RWPE2 (cell line): Measurements from ENCODE around the gene VPS29.
"Not testable (repeated sequence)": the region's sequence is repeated elsewhere in the genome, so short reads cannot be mapped to it uniquely, and the experiment has no call there.

Source experiments
- ATAC-seq: fragments of 200-7000 bp; cut with Tn5 transposase; 3 replicates; pipeline ENCODE4 v1.9.1; 2021; ENCODE audit warnings: low read depth
- DNase-seq: peaks from one replicate; pipeline ENCODE4 v3.0.0-alpha.2; 2020; ENCODE audit warnings: low spot score
- H3K27ac ChIP-seq: fragments of 450-650 bp; 2 replicates; pipeline ENCODE4 v1.5.1; 2017; ENCODE audit warnings: mild to moderate bottlenecking; ENCODE audit not compliant: poor library complexity, severe bottlenecking
- H3K27me3 ChIP-seq: fragments of 250-450 bp; sonication (Bioruptor Pico); 2 replicates; pipeline ENCODE4 v1.5.1; 2021; ENCODE audit warnings: mild to moderate bottlenecking, moderate library complexity; ENCODE audit not compliant: insufficient read depth, poor library complexity, severe bottlenecking
- H3K36me3 ChIP-seq: fragments of 250-450 bp; sonication (Bioruptor Pico); 2 replicates; pipeline ENCODE4 v1.5.1; 2020; ENCODE audit warnings: low read depth, mild to moderate bottlenecking, moderate library complexity
- H3K4me1 ChIP-seq: fragments of 250-450 bp; sonication (Bioruptor Pico); 2 replicates; pipeline ENCODE4 v1.5.1; 2021; ENCODE audit warnings: mild to moderate bottlenecking, moderate library complexity; ENCODE audit not compliant: insufficient read depth, poor library complexity, severe bottlenecking
- H3K4me3 ChIP-seq: fragments of 250-450 bp; sonication (Bioruptor Pico); 2 replicates; pipeline ENCODE4 v1.5.1; 2021; ENCODE audit warnings: mild to moderate bottlenecking, moderate library complexity; ENCODE audit not compliant: severe bottlenecking
- H3K9me3 ChIP-seq: fragments of 250-450 bp; sonication (Bioruptor Pico); 2 replicates; pipeline ENCODE4 v1.5.1; 2021; ENCODE audit warnings: mild to moderate bottlenecking, moderate library complexity; ENCODE audit not compliant: severe bottlenecking
- TF ChIP-seq, protein P1 (sequence below): fragments of 450-650 bp; IDR thresholded peaks from one replicate; pipeline ENCODE4 v1.5.1; 2017; ENCODE audit warnings: mild to moderate bottlenecking, moderate library complexity; ENCODE audit not compliant: poor library complexity, severe bottlenecking

The VPS29 gene

GRCh38 chr12:110528277-110528839, 26.4 kb upstream of the VPS29 start:
- Histone ChIP-seq H3K4me1 (peaks cover 18% of the 10 kb centered on the region), H3K4me3 (no peak overlapping the region), H3K27me3 (no peaks in the 10 kb centered on the region), H3K36me3 (peaks cover 11% of the 10 kb centered on the region), H3K27ac (no peak overlapping the region), H3K9me3 (no peaks in the 10 kb centered on the region)
- ATAC-seq (no peak), DNase-seq (no peak)
- TF ChIP-seq, protein P1, sequence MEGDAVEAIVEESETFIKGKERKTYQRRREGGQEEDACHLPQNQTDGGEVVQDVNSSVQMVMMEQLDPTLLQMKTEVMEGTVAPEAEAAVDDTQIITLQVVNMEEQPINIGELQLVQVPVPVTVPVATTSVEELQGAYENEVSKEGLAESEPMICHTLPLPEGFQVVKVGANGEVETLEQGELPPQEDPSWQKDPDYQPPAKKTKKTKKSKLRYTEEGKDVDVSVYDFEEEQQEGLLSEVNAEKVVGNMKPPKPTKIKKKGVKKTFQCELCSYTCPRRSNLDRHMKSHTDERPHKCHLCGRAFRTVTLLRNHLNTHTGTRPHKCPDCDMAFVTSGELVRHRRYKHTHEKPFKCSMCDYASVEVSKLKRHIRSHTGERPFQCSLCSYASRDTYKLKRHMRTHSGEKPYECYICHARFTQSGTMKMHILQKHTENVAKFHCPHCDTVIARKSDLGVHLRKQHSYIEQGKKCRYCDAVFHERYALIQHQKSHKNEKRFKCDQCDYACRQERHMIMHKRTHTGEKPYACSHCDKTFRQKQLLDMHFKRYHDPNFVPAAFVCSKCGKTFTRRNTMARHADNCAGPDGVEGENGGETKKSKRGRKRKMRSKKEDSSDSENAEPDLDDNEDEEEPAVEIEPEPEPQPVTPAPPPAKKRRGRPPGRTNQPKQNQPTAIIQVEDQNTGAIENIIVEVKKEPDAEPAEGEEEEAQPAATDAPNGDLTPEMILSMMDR = no peak

DNA sequence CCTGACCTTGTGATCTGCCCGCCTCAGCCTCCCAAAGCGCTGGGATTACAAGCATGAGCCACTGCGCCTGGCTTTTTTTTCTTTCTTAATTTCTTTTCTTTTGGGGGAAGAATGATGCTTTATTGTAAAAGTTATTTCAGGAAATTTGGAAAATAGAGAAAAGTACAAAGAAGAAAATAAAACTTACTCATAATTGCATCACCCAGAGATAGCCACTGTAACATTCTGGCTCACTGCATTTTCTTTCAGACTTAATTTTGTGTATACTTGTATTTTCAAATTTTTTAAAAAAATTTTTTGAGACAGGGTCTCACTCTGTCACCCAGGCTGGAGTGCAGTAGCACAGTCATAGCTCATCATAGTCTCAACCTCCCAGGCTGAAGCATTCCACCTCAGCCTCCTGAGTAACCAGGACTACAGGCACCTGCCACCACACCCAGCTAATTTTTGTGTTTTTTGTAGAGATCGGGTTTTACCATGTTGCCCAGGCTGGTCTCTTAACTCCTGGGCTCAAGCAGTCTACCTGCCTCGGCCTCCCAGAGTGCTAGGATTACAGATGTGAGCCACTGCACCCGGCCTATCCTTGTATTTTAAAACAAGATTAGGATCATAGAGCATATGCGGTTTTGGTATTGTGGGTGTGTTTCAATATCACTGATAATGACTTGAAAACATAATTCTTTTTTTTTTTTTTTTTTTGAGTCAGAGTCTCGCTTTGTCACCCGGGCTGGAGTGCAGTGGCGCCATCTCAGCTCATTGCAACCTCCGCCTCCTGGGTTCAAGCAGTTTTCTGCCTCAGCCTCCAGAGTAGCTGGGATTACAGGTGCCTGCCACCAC, 19.2 kb upstream of the VPS29 start:
- not testable (repeated sequence) for H3K36me3 ChIP-seq, H3K27me3 ChIP-seq, H3K4me1 ChIP-seq, ATAC-seq, H3K27ac ChIP-seq, H3K4me3 ChIP-seq, DNase-seq, H3K9me3 ChIP-seq

DNA sequence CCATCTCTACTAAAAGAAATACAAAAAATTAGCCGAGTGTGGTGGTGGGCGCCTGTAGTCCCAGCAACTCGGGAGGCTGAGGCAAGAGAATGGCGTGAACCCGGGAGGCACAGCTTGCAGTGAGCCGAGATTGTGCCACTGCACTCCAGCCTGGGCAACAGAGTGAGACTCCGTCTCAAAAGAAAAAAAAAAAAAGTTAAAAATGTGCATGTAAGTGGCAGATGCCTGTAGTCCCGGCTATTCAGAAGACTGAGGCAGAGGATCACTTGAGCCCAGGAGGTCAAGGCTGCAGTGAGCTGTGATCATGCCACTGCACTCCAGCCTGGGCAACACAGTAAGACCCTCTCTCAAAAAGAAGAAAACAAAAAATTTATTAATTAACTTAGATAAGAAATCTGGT, 16.1 kb upstream of the VPS29 start:
- ATAC-seq, H3K27ac ChIP-seq, H3K27me3 ChIP-seq, H3K36me3 ChIP-seq, DNase-seq, H3K4me3 ChIP-seq, H3K4me1 ChIP-seq, H3K9me3 ChIP-seq: not testable (repeated sequence)

DNA sequence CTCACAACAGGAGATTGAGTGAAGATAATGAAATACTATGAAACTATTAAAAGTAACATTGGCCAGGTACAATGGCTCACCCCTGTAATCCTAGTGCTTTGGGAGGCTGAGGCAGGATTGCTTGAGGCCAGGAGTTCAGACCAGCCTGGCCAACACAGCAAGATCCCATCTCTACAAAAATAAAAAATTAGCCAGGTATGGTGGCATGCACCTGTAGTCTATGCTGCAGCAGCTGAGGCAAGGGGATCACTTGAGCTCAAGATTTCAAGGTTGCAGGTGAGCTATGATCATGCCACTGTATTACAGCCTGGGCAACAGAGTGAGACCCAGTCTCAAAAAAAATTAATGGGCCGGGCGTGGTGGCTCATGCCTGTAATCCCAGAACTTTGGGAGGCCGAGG, 15.1 kb upstream of the VPS29 start:
- ATAC-seq (no peak), DNase-seq (no peak)
- no peaks in the 10 kb centered on the region for H3K27me3 ChIP-seq
- H3K9me3 ChIP-seq = no peaks in the 10 kb centered on the region
- TF ChIP-seq, protein P1 = no peak
- no peaks in the 10 kb centered on the region for H3K36me3 ChIP-seq
- H3K4me1 ChIP-seq = no peaks in the 10 kb centered on the region
- H3K27ac ChIP-seq = no peak overlapping the region
- no peak overlapping the region for H3K4me3 ChIP-seq

GRCh38 chr12:110514363-110514762, 12.5 kb upstream of the VPS29 start:
- Histone ChIP-seq H3K27me3 (no peaks in the 10 kb centered on the region), H3K4me3 (no peak overlapping the region), H3K36me3 (no peaks in the 10 kb centered on the region), H3K27ac (no peak overlapping the region), H3K9me3 (no peaks in the 10 kb centered on the region), H3K4me1 (no peaks in the 10 kb centered on the region)
- TF ChIP-seq, protein P1 = no peak
- ATAC-seq (no peak), DNase-seq (no peak)

GRCh38 chr12:110513842-110514241, 11.9 kb upstream of the VPS29 start:
- TF ChIP-seq, protein P1 = no peak
- no peak overlapping the region for H3K4me3 ChIP-seq
- no peaks in the 10 kb centered on the region for H3K27me3 ChIP-seq
- no peaks in the 10 kb centered on the region for H3K4me1 ChIP-seq
- ATAC-seq (no peak), DNase-seq (no peak)
- no peak overlapping the region for H3K27ac ChIP-seq
- no peaks in the 10 kb centered on the region for H3K9me3 ChIP-seq
- no peaks in the 10 kb centered on the region for H3K36me3 ChIP-seq
